MM.1S (cell line): ENCODE results near the gene CYP4A22.
"Not testable (repeated sequence)": the region's sequence is repeated elsewhere in the genome, so short reads cannot be mapped to it uniquely, and the experiment has no call there.

ENCODE experiments used
- DNase-seq: peaks from one replicate; pipeline ENCODE4 v3.0.0-alpha.2; 2015
- H2AFZ ChIP-seq: fragments of 300-600 bp; sonication (generic); 2 replicates; pipeline ENCODE4 v1.6.0; 2016; ENCODE audit warnings: antibody characterized with exemption, low read length
- H3F3A ChIP-seq: fragments of 300-600 bp; sonication (generic); 2 replicates; pipeline ENCODE4 v1.6.1; 2016; ENCODE audit warnings: mild to moderate bottlenecking, antibody characterized with exemption, low read length, moderate library complexity, mixed read lengths; ENCODE audit not compliant: insufficient read depth
- H3K27ac ChIP-seq: fragments of 300-600 bp; sonication (generic); 2 replicates; pipeline ENCODE4 v1.5.1; 2016; ENCODE audit warnings: mild to moderate bottlenecking, low read length
- H3K27me3 ChIP-seq: fragments of 300-600 bp; sonication (generic); replicated peaks from 2 replicates; pipeline ENCODE4 v1.6.0; 2016; ENCODE audit warnings: low read length; ENCODE audit not compliant: insufficient read depth
- H3K36me3 ChIP-seq: fragments of 300-600 bp; sonication (generic); replicated peaks from 2 replicates; pipeline ENCODE4 v1.6.1; 2016; ENCODE audit warnings: mild to moderate bottlenecking, low read length, mixed read lengths; ENCODE audit not compliant: insufficient read depth
- H3K4me1 ChIP-seq: fragments of 300-600 bp; sonication (generic); 2 replicates; pipeline ENCODE4 v1.6.1; 2016; ENCODE audit warnings: low read length, mixed read lengths
- H3K4me2 ChIP-seq: fragments of 300-600 bp; sonication (generic); 2 replicates; pipeline ENCODE4 v1.6.0; 2016; ENCODE audit warnings: low read depth, low read length
- H3K4me3 ChIP-seq: fragments of 300-600 bp; sonication (generic); 2 replicates; pipeline ENCODE4 v1.5.1; 2016; ENCODE audit warnings: low read length, mixed read lengths
- H3K79me2 ChIP-seq: fragments of 300-600 bp; sonication (generic); 2 replicates; pipeline ENCODE4 v1.6.1; 2016; ENCODE audit warnings: mixed run types, low read length, mixed read lengths
- H3K9ac ChIP-seq: fragments of 300-600 bp; sonication (generic); 2 replicates; pipeline ENCODE4 v1.6.1; 2016; ENCODE audit warnings: low read length, mixed read lengths
- H3K9me2 ChIP-seq: fragments of 300-600 bp; sonication (generic); replicated peaks from 2 replicates; pipeline ENCODE4 v1.6.1; 2016; ENCODE audit warnings: mild to moderate bottlenecking, low read length, mixed read lengths; ENCODE audit not compliant: insufficient read depth
- H3K9me3 ChIP-seq: fragments of 300-600 bp; sonication (generic); replicated peaks from 2 replicates; pipeline ENCODE4 v1.6.1; 2016; ENCODE audit warnings: mild to moderate bottlenecking, low read length, mixed read lengths; ENCODE audit not compliant: insufficient read depth
- H4K20me1 ChIP-seq: fragments of 300-600 bp; sonication (generic); 2 replicates; pipeline ENCODE4 v1.6.1; 2016; ENCODE audit warnings: mild to moderate bottlenecking, low read length, moderate library complexity, mixed read lengths; ENCODE audit not compliant: insufficient read depth
- EZH2 ChIP-seq: fragments of 300-600 bp; sonication (generic); optimal IDR thresholded peaks from 2 replicates; pipeline ENCODE3; 2017; ENCODE audit warnings: low read depth, mild to moderate bottlenecking, antibody characterized with exemption, low read length, mixed read lengths
- EZH2phosphoT487 ChIP-seq: fragments of 300-600 bp; sonication (generic); IDR thresholded peaks from 2 replicates; pipeline ENCODE4 v1.6.1; 2018; ENCODE audit warnings: antibody characterized with exemption, low read length
- TF ChIP-seq, protein P1 (sequence below): fragments of 300-600 bp; sonication (generic); IDR thresholded peaks from 2 replicates; pipeline ENCODE4 v1.5.1; 2016; ENCODE audit warnings: antibody characterized with exemption, low read length, mixed read lengths

The CYP4A22 gene, protein sequence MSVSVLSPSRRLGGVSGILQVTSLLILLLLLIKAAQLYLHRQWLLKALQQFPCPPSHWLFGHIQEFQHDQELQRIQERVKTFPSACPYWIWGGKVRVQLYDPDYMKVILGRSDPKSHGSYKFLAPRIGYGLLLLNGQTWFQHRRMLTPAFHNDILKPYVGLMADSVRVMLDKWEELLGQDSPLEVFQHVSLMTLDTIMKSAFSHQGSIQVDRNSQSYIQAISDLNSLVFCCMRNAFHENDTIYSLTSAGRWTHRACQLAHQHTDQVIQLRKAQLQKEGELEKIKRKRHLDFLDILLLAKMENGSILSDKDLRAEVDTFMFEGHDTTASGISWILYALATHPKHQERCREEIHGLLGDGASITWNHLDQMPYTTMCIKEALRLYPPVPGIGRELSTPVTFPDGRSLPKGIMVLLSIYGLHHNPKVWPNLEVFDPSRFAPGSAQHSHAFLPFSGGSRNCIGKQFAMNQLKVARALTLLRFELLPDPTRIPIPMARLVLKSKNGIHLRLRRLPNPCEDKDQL

DNA sequence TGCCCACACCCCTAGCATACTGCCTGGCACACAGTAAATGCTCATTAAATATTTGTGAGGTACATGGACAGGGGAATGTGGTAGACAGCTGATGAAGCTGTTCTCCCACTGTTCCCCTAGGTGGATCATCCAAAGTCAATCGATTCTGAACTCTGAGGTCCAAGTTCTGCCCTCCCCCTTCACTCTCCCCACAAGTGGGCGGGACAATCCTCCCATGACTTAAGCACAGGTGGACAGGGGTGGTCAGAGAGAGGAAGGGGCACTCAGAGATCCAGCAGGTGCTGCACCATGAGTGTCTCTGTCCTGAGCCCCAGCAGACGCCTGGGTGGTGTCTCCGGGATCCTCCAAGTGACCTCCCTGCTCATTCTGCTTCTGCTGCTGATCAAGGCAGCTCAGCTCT, at the start of gene CYP4A22:
CYP4A22 (plus strand) TSS at position 244 of the 400 bp plus-strand sequence; CDS start at position 289, 45 bp downstream.
- H2AFZ ChIP-seq: no peak within 1 kb of the TSS
- DNase-seq: no peak
- H3K27ac ChIP-seq: no peak within 1 kb of the TSS
- no peak within 1 kb of the TSS for H3K4me3 ChIP-seq
- H3K27me3 ChIP-seq: no peaks in the 10 kb centered on the region
- no peaks in the 10 kb centered on the region for H3K79me2 ChIP-seq
- H3K4me1 ChIP-seq: no peaks in the 10 kb centered on the region
- no peaks in the 10 kb centered on the region for H3F3A ChIP-seq
- H3K9ac ChIP-seq: no peak within 1 kb of the TSS
- H4K20me1 ChIP-seq: no peaks in the 10 kb centered on the region
- H3K36me3 ChIP-seq: no peaks in the 10 kb centered on the region
- H3K9me3 ChIP-seq: no peaks in the 10 kb centered on the region
- no peaks in the 10 kb centered on the region for H3K9me2 ChIP-seq
- TF ChIP-seq, protein P1, sequence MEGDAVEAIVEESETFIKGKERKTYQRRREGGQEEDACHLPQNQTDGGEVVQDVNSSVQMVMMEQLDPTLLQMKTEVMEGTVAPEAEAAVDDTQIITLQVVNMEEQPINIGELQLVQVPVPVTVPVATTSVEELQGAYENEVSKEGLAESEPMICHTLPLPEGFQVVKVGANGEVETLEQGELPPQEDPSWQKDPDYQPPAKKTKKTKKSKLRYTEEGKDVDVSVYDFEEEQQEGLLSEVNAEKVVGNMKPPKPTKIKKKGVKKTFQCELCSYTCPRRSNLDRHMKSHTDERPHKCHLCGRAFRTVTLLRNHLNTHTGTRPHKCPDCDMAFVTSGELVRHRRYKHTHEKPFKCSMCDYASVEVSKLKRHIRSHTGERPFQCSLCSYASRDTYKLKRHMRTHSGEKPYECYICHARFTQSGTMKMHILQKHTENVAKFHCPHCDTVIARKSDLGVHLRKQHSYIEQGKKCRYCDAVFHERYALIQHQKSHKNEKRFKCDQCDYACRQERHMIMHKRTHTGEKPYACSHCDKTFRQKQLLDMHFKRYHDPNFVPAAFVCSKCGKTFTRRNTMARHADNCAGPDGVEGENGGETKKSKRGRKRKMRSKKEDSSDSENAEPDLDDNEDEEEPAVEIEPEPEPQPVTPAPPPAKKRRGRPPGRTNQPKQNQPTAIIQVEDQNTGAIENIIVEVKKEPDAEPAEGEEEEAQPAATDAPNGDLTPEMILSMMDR: no peak
- no peak for TF ChIP-seq EZH2phosphoT487
- no peak for TF ChIP-seq EZH2
- H3K4me2 ChIP-seq: no peak within 1 kb of the TSS

DNA sequence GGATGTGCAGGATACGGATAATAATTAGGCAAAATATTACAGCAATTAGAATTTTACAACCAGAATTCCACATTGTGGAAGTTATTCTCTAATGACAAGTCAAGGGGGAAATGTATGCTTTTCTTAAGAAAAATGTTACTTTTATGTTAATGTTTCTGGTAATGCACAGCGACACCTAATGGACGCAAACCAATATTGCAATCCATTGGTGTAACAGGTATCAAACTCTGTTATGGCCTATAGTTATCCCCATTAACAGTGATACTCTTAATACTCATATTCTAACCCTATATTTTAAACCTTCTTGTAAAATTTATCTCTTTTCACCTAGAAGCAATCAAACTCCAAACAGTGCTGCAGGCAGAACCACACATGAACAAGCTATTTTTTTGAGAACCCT, 47.9 kb upstream of the CYP4A22 start:
- H2AFZ ChIP-seq, H3K27ac ChIP-seq, H3K9ac ChIP-seq, H3K9me3 ChIP-seq, H3F3A ChIP-seq, H3K4me1 ChIP-seq, H3K79me2 ChIP-seq, H4K20me1 ChIP-seq, H3K27me3 ChIP-seq, H3K36me3 ChIP-seq, H3K4me3 ChIP-seq, H3K4me2 ChIP-seq, H3K9me2 ChIP-seq: not testable (repeated sequence)
- peak; percentile 11 for DNase-seq

DNA sequence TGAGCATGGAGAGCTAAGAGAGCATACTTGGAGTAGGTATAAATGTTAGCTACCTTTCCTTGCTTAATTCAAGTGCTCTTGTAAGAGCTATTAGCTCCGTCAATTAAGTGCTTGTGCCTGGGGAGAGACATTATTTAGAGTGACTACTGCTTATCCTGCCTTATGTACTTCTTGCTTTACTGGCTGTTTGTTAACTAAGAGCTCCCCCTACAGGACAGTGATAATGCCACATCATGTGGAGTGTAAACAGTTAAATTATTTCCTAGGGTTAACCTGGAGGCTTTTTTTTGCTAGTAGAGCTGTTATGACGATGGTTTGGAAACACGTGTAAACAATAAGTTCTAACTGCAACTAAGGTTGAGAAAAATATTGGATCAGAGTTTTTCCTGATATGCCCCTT, 45.8 kb upstream of the CYP4A22 start:
- not testable (repeated sequence) for H3K4me3 ChIP-seq, H3K9me2 ChIP-seq, H3K36me3 ChIP-seq, H3K27ac ChIP-seq, DNase-seq, H3K4me1 ChIP-seq, H4K20me1 ChIP-seq, H2AFZ ChIP-seq, H3K9me3 ChIP-seq, H3K79me2 ChIP-seq, H3K27me3 ChIP-seq, H3K9ac ChIP-seq, H3F3A ChIP-seq, H3K4me2 ChIP-seq
- TF ChIP-seq, protein P1: peak; percentile 28; the same call in 1 of the 2 replicates

DNA sequence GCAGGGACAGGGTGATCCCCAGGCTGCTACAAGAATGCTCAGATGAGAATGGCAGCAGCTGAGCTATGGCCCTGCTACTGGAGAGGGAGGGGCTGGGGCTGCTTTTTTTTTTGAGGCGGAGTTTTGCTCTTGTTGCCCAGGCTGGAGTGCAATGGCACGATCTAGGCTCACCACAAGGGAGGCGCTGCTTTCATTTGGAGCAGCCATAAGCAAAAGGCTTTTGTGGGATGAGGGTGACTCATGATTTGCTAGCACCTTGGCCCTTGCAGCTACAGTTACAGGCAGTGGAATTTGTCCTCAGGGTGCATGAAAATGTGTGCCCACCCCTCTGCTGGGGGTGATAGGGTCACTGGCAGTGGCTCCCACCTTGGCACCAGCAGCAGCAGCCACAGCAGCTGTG, 32.4 kb upstream of the CYP4A22 start:
- no peak overlapping the region for H2AFZ ChIP-seq
- no peak overlapping the region for H3K27ac ChIP-seq
- H3K27me3 ChIP-seq: peaks cover 55% of the 10 kb centered on the region
- H3F3A ChIP-seq: peaks cover 5% of the 10 kb centered on the region; the same call in 1 of the 2 replicates
- no peaks in the 10 kb centered on the region for H3K9me3 ChIP-seq
- no peaks in the 10 kb centered on the region for H3K9me2 ChIP-seq
- H3K79me2 ChIP-seq: no peaks in the 10 kb centered on the region
- no peak overlapping the region for H3K4me2 ChIP-seq
- no peaks in the 10 kb centered on the region for H3K36me3 ChIP-seq
- H3K4me3 ChIP-seq: no peak overlapping the region
- H4K20me1 ChIP-seq: no peaks in the 10 kb centered on the region
- no peak for DNase-seq
- peaks cover 3% of the 10 kb centered on the region; the same call in 1 of the 2 replicates for H3K4me1 ChIP-seq
- no peak for TF ChIP-seq EZH2phosphoT487
- TF ChIP-seq, protein P1: no peak
- no peak overlapping the region for H3K9ac ChIP-seq
